HEK293 (cell line): ENCODE data around the gene CHST15.

Experiments used
- CTCF ChIA-PET: fragments of 350-600 bp; formaldehyde crosslinking; extraction: SDS; loops from one replicate; lab custom pipeline; 2021; ENCODE audit warnings: antibody characterized with exemption; lab: Yijun Ruan, JAX
- POLR2A ChIA-PET: fragments of 300-600 bp; formaldehyde crosslinking; extraction: SDS; loops from one replicate; lab custom pipeline; 2020; ENCODE audit warnings: antibody characterized with exemption, inconsistent platforms; lab: Yijun Ruan, JAX
- H3K27ac ChIP-seq: fragments of 200-500 bp; sonication (Bioruptor generic); 2 replicates; pipeline ENCODE4 v1.5.1; 2014; ENCODE audit warnings: low read depth, low read length, control low read depth, inconsistent platforms; ENCODE audit errors: extremely low read depth
- H3K36me3 ChIP-seq, 2 experiments: fragments of 200-500 bp in 1 of 2; sonication (Bioruptor generic) in 1 of 2; 1 replicate in 1 of 2; 2 replicates in 1 of 2; pipeline ENCODE4 v1.5.1; 2014 to 2017; ENCODE audit warnings: inconsistent platforms in 2 of 2, low read length in 2 of 2; ENCODE audit not compliant: control insufficient read depth in 2 of 2, insufficient read depth in 1 of 2
- H3K4me1 ChIP-seq: fragments of 200-500 bp; sonication (Bioruptor generic); 2 replicates; pipeline ENCODE4 v1.5.1; 2014; ENCODE audit warnings: mild to moderate bottlenecking, low read length, inconsistent platforms; ENCODE audit not compliant: control insufficient read depth, insufficient read depth
- H3K4me3 ChIP-seq: 2 replicates; pipeline ENCODE4 v1.5.1; 2011; ENCODE audit warnings: low read depth, mild to moderate bottlenecking, control low read depth, low read length, moderate library complexity
- H3K9me3 ChIP-seq: fragments of 200-500 bp; sonication (Bioruptor generic); 2 replicates; pipeline ENCODE4 v1.5.1; 2014; ENCODE audit warnings: low read depth, low read length, inconsistent platforms; ENCODE audit not compliant: control insufficient read depth, insufficient read depth
- GLI2 ChIP-seq: fragments of 450-650 bp; formaldehyde crosslinking; IDR thresholded peaks from 2 replicates; pipeline ENCODE4; 2017; ENCODE audit warnings: missing biosample characterization, missing genetic modification characterization, low read depth, borderline replicate concordance
- GLIS1 ChIP-seq: fragments of 450-650 bp; formaldehyde crosslinking; IDR thresholded peaks from 2 replicates; pipeline ENCODE4 v1.5.1; 2016; ENCODE audit warnings: missing biosample characterization, missing genetic modification characterization
- IKZF3 ChIP-seq: fragments of 450-650 bp; IDR thresholded peaks from 2 replicates; pipeline ENCODE4 v1.5.0; 2018; ENCODE audit warnings: missing biosample characterization, mild to moderate bottlenecking, missing genetic modification characterization, moderate library complexity
- KLF7 ChIP-seq: fragments of 450-650 bp; formaldehyde crosslinking; IDR thresholded peaks from 2 replicates; pipeline ENCODE4 v1.5.1; 2016; ENCODE audit warnings: missing biosample characterization, missing genetic modification characterization, borderline replicate concordance
- SCRT2 ChIP-seq: fragments of 450-650 bp; formaldehyde crosslinking; IDR thresholded peaks from 2 replicates; pipeline ENCODE4 v1.5.1; 2016; ENCODE audit warnings: missing biosample characterization, missing genetic modification characterization
- SP3 ChIP-seq: fragments of 450-650 bp; formaldehyde crosslinking; IDR thresholded peaks from 2 replicates; pipeline ENCODE4 v1.5.1; 2016; ENCODE audit warnings: missing biosample characterization, missing genetic modification characterization
- WT1 ChIP-seq: fragments of 450-650 bp; formaldehyde crosslinking; IDR thresholded peaks from 2 replicates; pipeline ENCODE4 v1.5.1; 2016; ENCODE audit warnings: missing biosample characterization, missing genetic modification characterization
- ZNF155 ChIP-seq: fragments of 450-650 bp; formaldehyde crosslinking; IDR thresholded peaks from 2 replicates; pipeline ENCODE4 v1.5.1; 2016; ENCODE audit warnings: missing biosample characterization, missing genetic modification characterization
- ZNF223 ChIP-seq: fragments of 450-650 bp; formaldehyde crosslinking; IDR thresholded peaks from 2 replicates; pipeline ENCODE4 v1.5.1; 2016; ENCODE audit warnings: missing biosample characterization, missing genetic modification characterization
- ZNF391 ChIP-seq: fragments of 450-650 bp; formaldehyde crosslinking; IDR thresholded peaks from 2 replicates; pipeline ENCODE4 v1.5.1; 2016; ENCODE audit warnings: low read depth, missing biosample characterization, missing genetic modification characterization, borderline replicate concordance
- ZNF626 ChIP-seq: fragments of 450-650 bp; sonication (Bioruptor Pico); formaldehyde crosslinking; IDR thresholded peaks from 2 replicates; pipeline ENCODE4 v1.5.1; 2018; ENCODE audit warnings: missing biosample characterization, missing genetic modification characterization, inconsistent platforms
- ZNF76 ChIP-seq: fragments of 450-650 bp; formaldehyde crosslinking; IDR thresholded peaks from 2 replicates; pipeline ENCODE4; 2016; ENCODE audit warnings: low read depth, missing biosample characterization, missing genetic modification characterization, borderline replicate concordance
- ZSCAN23 ChIP-seq: fragments of 450-650 bp; formaldehyde crosslinking; IDR thresholded peaks from 2 replicates; pipeline ENCODE4 v1.5.1; 2016; ENCODE audit warnings: missing biosample characterization, missing genetic modification characterization
- TF ChIP-seq, protein P1 (sequence below): fragments of 450-650 bp; formaldehyde crosslinking; optimal IDR thresholded peaks from 2 replicates; pipeline ENCODE3; 2016; ENCODE audit warnings: missing biosample characterization, mild to moderate bottlenecking, missing genetic modification characterization
- TF ChIP-seq, protein P2 (sequence below): fragments of 450-650 bp; formaldehyde crosslinking; IDR thresholded peaks from 2 replicates; pipeline ENCODE4 v1.5.1; 2016; ENCODE audit warnings: missing biosample characterization, missing genetic modification characterization
- TF ChIP-seq, protein P3 (sequence below): fragments of 450-650 bp; formaldehyde crosslinking; IDR thresholded peaks from 2 replicates; pipeline ENCODE4 v1.5.1; 2016; ENCODE audit warnings: missing biosample characterization, missing genetic modification characterization
- TF ChIP-seq, protein P4 (sequence below): fragments of 450-650 bp; IDR thresholded peaks from 2 replicates; pipeline ENCODE4 v1.5.1; 2018; ENCODE audit warnings: missing biosample characterization, mild to moderate bottlenecking, missing genetic modification characterization

CHST15 gene

DNA sequence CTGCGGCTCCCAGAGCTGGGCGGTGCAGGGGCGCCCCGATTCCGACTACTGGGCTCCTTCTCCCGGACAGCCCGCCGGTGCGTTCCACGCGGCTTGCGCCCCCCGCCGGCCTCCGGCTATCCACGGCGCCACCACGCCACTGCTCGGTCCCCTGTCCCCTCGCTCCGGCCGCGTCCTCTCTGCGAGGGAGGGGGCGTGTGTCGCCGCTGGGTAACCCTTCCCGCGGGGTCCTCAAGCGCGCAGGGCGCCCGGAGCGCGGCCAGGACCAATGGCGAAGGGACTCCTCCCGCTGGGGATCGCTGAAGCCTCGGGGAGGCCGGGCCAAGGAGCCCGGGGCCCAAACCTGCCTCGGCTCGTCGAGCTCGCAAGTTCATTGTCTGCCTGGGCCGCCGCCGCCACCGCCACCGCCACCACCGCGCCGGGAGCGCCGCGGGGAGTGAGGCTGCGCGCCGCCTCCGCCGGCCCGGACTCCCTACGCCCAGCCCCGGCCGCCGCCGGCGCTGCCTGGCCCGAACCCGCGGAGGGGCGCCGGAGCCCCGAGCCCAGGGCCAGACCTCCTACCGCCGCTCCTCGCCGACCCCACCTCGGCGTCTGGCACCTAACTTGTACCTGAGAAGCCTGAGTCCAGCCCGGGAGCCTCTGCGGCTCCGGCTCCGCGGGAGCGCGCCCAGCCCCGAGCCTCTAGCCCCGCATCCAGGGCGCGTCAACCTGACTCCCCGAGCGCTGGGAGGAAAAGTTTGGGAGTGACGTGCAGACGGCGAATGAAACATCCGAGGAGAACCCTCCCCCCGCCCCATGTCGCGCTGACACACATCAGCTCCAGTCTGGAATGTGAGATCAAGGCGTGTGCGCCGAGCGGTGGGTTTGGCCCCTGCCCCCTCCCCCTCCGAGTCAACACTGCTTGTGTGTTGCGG is at the start of gene CHST15 (continued):
- no peak for TF ChIP-seq GLI2 (tag by site-specific recombination)
- TF ChIP-seq, all 188 proteins: peak for 42

DNA sequence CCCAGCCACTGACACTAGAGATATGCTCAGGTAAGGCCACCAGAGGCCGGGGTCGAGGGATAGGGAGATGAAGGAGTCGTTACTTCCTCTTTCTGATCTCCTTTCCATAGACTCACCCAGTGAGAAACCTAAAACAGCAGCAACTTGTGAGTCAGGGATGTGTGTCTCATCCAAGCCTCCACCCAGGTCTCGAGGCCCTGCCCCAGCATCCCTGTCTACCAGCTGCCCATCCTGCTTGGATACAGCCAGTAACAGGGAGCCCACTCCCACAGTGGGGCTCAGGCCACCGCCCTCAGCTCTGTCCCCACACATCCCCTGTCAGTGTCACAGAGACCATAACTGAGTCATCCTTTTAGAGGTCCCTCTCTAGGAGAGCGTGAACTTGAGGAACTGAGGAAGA is 49.6 kb upstream of the CHST15 start:
- POLR2A ChIA-PET: interaction anchor here (0.6 kb wide), 1 partner anchor 255 kb away, joined by 7 read pairs; no protein-coding TSS in a partner anchor
- H3K4me1 ChIP-seq: no peaks in the 10 kb centered on the region
- no peak for TF ChIP-seq ZNF155 (tag by site-specific recombination)
- TF ChIP-seq SP3: no peak
- TF ChIP-seq ZSCAN23: no peak
- no peaks in the 10 kb centered on the region for H3K36me3 ChIP-seq
- H3K9me3 ChIP-seq: no peaks in the 10 kb centered on the region
- no peak overlapping the region for H3K4me3 ChIP-seq
- no peak overlapping the region for H3K27ac ChIP-seq
- CTCF ChIA-PET: interaction anchor here (0.9 kb wide), 1 partner anchor 148 kb away, joined by 3 read pairs; no protein-coding TSS in a partner anchor

DNA sequence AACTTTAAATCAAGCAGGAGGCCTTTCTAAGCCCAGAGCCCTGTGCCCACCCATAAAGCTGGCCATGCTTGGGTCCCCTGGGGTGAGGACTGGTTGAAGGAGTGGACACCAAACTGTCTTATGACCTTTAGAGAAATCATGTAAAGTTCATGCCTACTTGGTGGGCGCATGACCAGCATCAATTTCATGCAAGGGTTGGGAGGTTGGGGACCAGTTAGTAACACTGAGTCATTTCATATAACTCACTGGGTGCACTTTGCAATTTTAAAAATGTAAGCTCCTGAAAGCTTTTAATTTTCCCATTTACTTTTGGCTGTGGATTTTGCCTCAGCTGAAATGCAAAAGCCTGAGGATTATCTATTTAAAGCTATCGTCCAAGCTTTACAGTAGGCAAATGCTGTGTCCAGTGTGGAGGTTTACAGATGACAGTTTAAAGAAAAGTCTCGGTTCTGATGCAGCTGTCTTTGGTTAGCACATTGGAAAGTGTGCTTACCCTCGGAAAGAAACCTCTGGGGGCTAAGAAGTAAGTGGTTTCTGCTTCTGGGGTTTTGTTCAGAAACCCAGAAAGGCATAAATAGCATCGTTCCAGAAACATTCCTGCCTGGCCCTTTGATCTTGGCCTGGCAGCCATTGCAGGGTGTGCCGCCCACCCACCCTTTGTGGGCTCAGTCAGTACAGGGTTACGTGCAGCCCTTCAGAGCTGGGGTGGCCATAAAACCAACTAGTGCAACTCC is 48.8 kb upstream of the CHST15 start:
- Histone ChIP-seq H3K27ac (no peak overlapping the region), H3K4me1 (no peaks in the 10 kb centered on the region), H3K4me3 (no peak overlapping the region), H3K36me3 (no peaks in the 10 kb centered on the region), H3K9me3 (no peaks in the 10 kb centered on the region)
- POLR2A ChIA-PET: interaction anchor here (0.6 kb wide), 1 partner anchor 256 kb away, joined by 7 read pairs; no protein-coding TSS in a partner anchor
- TF ChIP-seq ZNF391 (tag by site-specific recombination) (no peak), KLF7 (tag by site-specific recombination) (no peak), GLIS1 (no peak), ZNF223 (tag by site-specific recombination) (no peak), IKZF3 (no peak), SCRT2 (tag by site-specific recombination) (no peak), WT1 (no peak), ZNF626 (tag by site-specific recombination) (no peak), ZNF76 (tag by site-specific recombination) (no peak)
- TF ChIP-seq, protein P1, sequence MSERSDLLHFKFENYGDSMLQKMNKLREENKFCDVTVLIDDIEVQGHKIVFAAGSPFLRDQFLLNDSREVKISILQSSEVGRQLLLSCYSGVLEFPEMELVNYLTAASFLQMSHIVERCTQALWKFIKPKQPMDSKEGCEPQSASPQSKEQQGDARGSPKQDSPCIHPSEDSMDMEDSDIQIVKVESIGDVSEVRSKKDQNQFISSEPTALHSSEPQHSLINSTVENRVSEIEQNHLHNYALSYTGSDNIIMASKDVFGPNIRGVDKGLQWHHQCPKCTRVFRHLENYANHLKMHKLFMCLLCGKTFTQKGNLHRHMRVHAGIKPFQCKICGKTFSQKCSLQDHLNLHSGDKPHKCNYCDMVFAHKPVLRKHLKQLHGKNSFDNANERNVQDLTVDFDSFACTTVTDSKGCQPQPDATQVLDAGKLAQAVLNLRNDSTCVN: no peak
- TF ChIP-seq, protein P2, sequence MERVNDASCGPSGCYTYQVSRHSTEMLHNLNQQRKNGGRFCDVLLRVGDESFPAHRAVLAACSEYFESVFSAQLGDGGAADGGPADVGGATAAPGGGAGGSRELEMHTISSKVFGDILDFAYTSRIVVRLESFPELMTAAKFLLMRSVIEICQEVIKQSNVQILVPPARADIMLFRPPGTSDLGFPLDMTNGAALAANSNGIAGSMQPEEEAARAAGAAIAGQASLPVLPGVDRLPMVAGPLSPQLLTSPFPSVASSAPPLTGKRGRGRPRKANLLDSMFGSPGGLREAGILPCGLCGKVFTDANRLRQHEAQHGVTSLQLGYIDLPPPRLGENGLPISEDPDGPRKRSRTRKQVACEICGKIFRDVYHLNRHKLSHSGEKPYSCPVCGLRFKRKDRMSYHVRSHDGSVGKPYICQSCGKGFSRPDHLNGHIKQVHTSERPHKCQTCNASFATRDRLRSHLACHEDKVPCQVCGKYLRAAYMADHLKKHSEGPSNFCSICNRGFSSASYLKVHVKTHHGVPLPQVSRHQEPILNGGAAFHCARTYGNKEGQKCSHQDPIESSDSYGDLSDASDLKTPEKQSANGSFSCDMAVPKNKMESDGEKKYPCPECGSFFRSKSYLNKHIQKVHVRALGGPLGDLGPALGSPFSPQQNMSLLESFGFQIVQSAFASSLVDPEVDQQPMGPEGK (tag by site-specific recombination): no peak
- TF ChIP-seq, protein P3, sequence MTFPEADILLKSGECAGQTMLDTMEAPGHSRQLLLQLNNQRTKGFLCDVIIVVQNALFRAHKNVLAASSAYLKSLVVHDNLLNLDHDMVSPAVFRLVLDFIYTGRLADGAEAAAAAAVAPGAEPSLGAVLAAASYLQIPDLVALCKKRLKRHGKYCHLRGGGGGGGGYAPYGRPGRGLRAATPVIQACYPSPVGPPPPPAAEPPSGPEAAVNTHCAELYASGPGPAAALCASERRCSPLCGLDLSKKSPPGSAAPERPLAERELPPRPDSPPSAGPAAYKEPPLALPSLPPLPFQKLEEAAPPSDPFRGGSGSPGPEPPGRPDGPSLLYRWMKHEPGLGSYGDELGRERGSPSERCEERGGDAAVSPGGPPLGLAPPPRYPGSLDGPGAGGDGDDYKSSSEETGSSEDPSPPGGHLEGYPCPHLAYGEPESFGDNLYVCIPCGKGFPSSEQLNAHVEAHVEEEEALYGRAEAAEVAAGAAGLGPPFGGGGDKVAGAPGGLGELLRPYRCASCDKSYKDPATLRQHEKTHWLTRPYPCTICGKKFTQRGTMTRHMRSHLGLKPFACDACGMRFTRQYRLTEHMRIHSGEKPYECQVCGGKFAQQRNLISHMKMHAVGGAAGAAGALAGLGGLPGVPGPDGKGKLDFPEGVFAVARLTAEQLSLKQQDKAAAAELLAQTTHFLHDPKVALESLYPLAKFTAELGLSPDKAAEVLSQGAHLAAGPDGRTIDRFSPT (tag by site-specific recombination): no peak
- TF ChIP-seq, protein P4, sequence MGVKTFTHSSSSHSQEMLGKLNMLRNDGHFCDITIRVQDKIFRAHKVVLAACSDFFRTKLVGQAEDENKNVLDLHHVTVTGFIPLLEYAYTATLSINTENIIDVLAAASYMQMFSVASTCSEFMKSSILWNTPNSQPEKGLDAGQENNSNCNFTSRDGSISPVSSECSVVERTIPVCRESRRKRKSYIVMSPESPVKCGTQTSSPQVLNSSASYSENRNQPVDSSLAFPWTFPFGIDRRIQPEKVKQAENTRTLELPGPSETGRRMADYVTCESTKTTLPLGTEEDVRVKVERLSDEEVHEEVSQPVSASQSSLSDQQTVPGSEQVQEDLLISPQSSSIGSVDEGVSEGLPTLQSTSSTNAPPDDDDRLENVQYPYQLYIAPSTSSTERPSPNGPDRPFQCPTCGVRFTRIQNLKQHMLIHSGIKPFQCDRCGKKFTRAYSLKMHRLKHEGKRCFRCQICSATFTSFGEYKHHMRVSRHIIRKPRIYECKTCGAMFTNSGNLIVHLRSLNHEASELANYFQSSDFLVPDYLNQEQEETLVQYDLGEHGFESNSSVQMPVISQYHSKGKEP (tag by site-specific recombination): no peak
- CTCF ChIA-PET: interaction anchor here (0.6 to 0.9 kb wide), 2 partner anchors 31 to 388 kb away, joined by 3 read pairs; no protein-coding TSS in a partner anchor
